Embryonic facial prominence (tissue), 1 donor: ENCODE data around the gene AGTPBP1.
"Not testable (repeated sequence)": the region's sequence is repeated elsewhere in the genome, so short reads cannot be mapped to it uniquely, and the experiment has no call there.

Experiments
- DNase-seq: peaks from one replicate; pipeline ENCODE4 v3.0.0-alpha.2; 2016; ENCODE audit errors: extremely low spot score

AGTPBP1 gene

DNA sequence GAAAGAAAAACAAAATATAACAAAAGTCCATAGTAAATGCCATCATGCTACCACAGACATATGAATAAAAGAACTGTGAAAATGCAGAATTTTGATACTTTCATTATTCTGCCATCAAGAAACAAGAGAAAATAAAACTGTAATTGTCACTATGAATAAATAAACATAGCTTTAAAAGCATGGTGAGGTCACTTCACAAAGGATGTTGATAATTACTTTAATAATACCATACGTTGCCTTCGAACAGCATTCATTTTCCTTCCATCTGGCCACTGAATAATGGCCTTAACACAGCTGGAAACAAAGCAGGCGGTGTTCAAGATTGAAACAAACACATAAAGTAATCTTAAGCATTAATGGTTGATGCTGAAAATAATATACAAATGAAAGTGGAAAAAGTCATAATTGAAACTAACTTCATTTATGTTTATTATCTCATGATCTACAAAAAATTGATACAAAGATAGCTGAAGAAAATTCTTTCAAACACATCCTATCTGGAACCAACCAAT is 102.0 kb downstream of the AGTPBP1 start:
- no peak for DNase-seq

DNA sequence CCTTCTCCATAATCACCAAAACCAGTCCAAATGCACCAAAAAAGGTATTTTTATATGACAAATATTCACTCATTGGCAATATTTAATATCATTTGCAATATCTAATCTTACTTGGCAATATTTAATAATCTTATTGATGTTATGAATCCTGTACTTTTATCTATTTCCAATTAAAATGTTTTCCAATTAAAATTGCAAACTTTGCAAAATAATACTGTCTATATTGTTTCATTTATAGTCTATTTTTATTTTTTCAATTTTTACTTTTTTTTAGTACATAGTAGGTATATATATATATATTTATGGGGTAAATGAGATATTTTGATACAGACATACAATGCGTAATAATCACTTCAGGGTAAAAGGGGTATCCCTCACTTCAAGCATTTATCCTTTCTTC is 109.9 kb downstream of the AGTPBP1 start:
- no peak for DNase-seq

GRCh38 chr9:85630676-85631075 is 111.1 kb downstream of the AGTPBP1 start:
- no peak for DNase-seq

- DNase-seq, result no peak
These were observed 124.5 kb downstream of the AGTPBP1 start for GRCh38 chr9:85617141-85617670.

GRCh38 chr9:85615792-85616191 is 126.0 kb downstream of the AGTPBP1 start:
- DNase-seq, result no peak

DNA sequence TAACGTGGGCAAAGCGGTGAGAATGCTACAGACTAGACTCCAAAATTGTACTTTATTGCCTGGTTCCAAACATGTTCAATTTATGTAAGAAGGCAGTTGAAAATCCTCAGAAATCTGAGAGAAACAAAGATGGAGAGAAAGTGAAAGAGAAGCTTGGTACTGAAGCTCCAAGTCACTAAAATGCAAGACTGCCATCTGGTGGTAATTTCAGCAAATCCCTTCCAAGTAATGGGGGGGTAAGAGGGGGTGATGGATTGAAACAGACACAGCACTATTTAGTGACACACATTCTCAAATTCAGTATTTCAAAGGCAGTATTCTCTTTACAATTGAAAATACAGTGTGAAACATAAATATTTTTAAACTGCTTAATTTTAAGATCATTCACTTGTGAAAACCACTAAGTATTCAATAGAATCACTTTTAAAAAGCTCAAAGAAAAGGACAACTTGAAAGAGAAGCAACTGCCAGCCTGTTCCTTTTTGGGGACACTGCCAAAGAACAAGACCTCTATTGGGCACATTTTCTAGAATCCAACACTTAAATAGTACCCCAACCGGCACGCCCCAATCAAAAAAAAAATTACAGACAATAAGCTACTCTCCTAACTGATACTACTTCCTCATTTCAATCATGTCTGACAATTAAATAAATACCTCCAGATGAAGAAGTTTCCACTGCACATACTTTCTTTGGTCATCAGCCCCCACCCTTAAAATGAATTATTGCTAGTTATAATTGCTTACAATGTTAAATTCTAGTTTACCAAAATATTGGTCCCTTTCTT is 131.5 kb downstream of the AGTPBP1 start:
- peak; percentile 54 for DNase-seq

- DNase-seq, result no peak
These were observed 135.8 kb downstream of the AGTPBP1 start for GRCh38 chr9:85605905-85606304.

GRCh38 chr9:85603936-85604335 is 137.8 kb downstream of the AGTPBP1 start:
- no peak for DNase-seq

GRCh38 chr9:85602742-85603141 is 139.0 kb downstream of the AGTPBP1 start:
- DNase-seq, result no peak

GRCh38 chr9:85600675-85601263 is 141.0 kb downstream of the AGTPBP1 start:
- DNase-seq, result no peak

DNA sequence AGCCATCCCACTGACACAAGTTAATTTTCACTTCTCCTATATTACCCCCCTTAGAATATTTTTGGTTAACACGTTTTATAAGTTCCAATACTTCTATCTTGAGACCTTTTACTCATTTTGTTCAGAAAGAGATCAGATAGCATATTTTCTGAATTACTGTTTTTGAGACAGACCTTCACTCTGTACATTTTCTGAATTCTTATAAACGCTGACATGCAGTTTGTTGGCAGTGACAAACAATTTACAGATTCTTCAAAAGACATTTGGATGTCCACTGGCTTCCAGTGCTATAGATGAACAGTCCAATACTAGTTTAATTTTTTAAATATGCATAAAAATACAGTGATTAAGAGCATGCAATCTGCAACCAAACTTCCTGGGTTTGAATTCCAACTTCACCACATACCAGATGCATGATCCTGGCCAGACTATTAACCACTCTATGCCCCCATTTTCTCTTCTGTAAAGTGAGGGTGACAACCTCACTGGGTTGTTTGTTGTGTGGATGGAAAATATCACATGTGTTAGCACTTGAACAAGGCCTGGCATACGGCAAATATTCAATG is 142.1 kb downstream of the AGTPBP1 start:
- DNase-seq, result no peak

- DNase-seq, result no peak
These were observed 147.4 kb downstream of the AGTPBP1 start for GRCh38 chr9:85594316-85594715.

- no peak for DNase-seq
These were observed 155.1 kb downstream of the AGTPBP1 start for GRCh38 chr9:85586684-85587083.

GRCh38 chr9:85577353-85577952 is 164.3 kb downstream of the AGTPBP1 start:
- no peak for DNase-seq

- DNase-seq, result no peak
These were observed 165.9 kb downstream of the AGTPBP1 start for GRCh38 chr9:85575868-85576267.

DNA sequence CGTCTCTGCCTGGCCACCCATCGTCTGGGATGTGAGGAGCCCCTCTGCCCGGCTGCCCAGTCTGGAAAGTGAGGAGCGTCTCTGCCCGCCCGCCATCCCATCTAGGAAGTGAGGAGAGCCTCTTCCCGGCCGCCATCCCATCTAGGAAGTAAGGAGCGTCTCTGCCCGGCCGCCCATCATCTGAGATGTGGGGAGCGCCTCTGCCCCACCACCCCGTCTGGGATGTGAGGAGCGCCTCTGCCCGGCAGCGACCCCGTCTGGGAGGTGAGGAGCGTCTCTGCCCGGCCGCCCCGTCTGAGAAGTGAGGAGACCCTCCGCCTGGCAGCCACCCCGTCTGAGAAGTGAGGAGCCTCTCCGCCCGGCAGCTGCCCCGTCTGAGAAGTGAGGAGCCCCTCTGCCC is 168.2 kb downstream of the AGTPBP1 start:
- not testable (repeated sequence) for DNase-seq

- not testable (repeated sequence) for DNase-seq
These were observed 168.8 kb downstream of the AGTPBP1 start for GRCh38 chr9:85572917-85573316.

- DNase-seq, result no peak
These were observed 171.8 kb downstream of the AGTPBP1 start for GRCh38 chr9:85569988-85570387.

DNA sequence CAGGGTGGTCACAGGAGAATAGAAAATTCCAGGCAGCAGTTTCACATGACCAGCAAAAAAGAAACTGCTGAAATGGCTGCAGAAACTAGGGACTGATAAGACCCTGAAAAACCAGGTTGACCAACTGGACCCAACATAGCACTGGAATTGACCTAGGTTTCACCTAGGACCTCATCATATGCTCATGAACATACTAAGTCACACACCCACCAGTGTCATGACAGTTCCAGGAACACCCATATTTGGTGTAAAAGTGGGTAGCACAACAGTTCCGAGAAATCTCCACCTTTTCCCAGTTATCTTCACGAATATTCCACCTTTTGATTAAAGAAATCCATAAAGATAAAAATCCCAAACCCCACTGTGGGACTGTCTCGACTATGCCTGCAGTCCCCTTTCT is 182.2 kb downstream of the AGTPBP1 start:
- no peak for DNase-seq

GRCh38 chr9:85554349-85554748 is 187.4 kb downstream of the AGTPBP1 start:
- no peak for DNase-seq

DNA sequence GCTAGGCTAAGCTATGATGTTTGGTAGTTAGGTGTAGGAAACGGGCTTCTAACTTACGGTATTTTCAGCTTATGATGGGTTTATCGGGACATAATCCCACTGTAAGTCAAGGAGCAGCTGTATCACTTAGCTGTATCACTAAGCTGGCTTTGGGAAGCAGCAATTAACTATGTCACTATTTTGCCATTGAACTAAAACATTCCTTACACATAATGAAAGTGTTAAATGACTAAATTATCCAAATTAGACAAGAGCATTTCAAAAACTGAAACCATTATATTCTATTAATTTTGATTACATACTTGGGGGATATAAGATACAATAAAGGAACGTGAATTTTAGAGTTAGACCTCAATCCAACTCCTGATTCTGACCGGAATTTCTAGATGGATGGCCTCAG is 188.3 kb downstream of the AGTPBP1 start:
- no peak for DNase-seq

- DNase-seq, result no peak
These were observed 194.2 kb downstream of the AGTPBP1 start for GRCh38 chr9:85547599-85547998.
